Retinal pigment epithelial cell (primary cell): ENCODE measurements around the gene MEGF6.

ENCODE experiments used
- DNase-seq: peaks from one replicate; pipeline ENCODE4 v3.0.0-alpha.2; 2010; ENCODE audit warnings: low read depth
- H3K4me3 ChIP-seq: 2 replicates; pipeline ENCODE4 v1.5.1; 2011; ENCODE audit warnings: mild to moderate bottlenecking, low read length, control low read depth, moderate library complexity
- CTCF ChIP-seq: conservative IDR thresholded peaks from 2 replicates; pipeline ENCODE4 v1.5.1; 2011; ENCODE audit warnings: low read depth, low read length, control low read depth, inconsistent platforms

Gene MEGF6

GRCh38 chr1:3508757-3509415, 102.4 kb downstream of the MEGF6 start:
- no peak for DNase-seq
- no peak overlapping the region for H3K4me3 ChIP-seq
- no peak for TF ChIP-seq CTCF

- DNase-seq = no peak
- H3K4me3 ChIP-seq = no peak overlapping the region
- TF ChIP-seq CTCF = no peak
Measured at GRCh38 chr1:3507636-3508275, 103.6 kb downstream of the MEGF6 start.

GRCh38 chr1:3506943-3507342, 104.4 kb downstream of the MEGF6 start:
- no peak overlapping the region for H3K4me3 ChIP-seq
- DNase-seq = no peak
- TF ChIP-seq CTCF = no peak

GRCh38 chr1:3506041-3506440, 105.3 kb downstream of the MEGF6 start:
- DNase-seq = no peak
- TF ChIP-seq CTCF = no peak
- no peak overlapping the region for H3K4me3 ChIP-seq

- no peak overlapping the region for H3K4me3 ChIP-seq
- no peak for TF ChIP-seq CTCF
- DNase-seq = no peak
Measured at GRCh38 chr1:3505161-3505560, 106.1 kb downstream of the MEGF6 start.

GRCh38 chr1:3504822-3505153, 106.5 kb downstream of the MEGF6 start:
- DNase-seq = no peak
- no peak for TF ChIP-seq CTCF
- H3K4me3 ChIP-seq = no peak overlapping the region

GRCh38 chr1:3504151-3504821, 107.0 kb downstream of the MEGF6 start:
- peak; percentile 81 for DNase-seq
- no peak for TF ChIP-seq CTCF
- no peak overlapping the region for H3K4me3 ChIP-seq
